GM12801 (cell line): Measurements from ENCODE around the gene CNTNAP5.

Source experiments
- TF ChIP-seq, protein P1 (sequence below): IDR thresholded peaks from one replicate; pipeline ENCODE4 v1.5.1; 2011; ENCODE audit warnings: control low read depth; ENCODE audit not compliant: insufficient read length; ENCODE audit errors: extremely low read depth

CNTNAP5 gene

DNA sequence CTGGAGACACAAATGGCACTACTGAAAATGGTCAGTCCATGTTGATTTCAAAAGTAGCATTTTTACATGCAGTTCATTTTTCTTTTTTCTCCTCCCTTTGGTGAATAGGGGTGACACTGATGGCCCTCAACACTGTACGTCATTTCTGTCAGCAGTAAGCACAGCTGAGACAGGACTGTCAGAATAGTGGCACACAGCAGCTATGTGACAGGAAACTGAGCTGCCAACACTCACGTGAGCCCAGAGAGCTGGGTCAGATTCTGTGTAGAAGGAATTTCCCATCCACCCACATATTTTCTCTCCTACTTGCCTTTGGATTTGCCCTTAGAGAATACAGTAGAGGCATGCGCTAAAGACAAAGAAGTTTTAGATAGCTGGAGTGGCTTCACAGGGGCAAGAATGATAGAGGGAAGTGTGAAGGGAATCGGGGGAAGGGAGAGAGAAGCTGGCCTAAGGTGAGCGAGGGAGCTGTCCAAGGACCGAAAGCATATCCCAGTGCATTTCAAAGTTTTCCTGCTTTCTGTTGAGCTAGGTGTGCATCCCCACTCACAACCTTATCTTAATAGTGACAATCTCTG, 476.6 kb downstream of the CNTNAP5 start:
- TF ChIP-seq, protein P1, sequence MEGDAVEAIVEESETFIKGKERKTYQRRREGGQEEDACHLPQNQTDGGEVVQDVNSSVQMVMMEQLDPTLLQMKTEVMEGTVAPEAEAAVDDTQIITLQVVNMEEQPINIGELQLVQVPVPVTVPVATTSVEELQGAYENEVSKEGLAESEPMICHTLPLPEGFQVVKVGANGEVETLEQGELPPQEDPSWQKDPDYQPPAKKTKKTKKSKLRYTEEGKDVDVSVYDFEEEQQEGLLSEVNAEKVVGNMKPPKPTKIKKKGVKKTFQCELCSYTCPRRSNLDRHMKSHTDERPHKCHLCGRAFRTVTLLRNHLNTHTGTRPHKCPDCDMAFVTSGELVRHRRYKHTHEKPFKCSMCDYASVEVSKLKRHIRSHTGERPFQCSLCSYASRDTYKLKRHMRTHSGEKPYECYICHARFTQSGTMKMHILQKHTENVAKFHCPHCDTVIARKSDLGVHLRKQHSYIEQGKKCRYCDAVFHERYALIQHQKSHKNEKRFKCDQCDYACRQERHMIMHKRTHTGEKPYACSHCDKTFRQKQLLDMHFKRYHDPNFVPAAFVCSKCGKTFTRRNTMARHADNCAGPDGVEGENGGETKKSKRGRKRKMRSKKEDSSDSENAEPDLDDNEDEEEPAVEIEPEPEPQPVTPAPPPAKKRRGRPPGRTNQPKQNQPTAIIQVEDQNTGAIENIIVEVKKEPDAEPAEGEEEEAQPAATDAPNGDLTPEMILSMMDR: no peak

DNA sequence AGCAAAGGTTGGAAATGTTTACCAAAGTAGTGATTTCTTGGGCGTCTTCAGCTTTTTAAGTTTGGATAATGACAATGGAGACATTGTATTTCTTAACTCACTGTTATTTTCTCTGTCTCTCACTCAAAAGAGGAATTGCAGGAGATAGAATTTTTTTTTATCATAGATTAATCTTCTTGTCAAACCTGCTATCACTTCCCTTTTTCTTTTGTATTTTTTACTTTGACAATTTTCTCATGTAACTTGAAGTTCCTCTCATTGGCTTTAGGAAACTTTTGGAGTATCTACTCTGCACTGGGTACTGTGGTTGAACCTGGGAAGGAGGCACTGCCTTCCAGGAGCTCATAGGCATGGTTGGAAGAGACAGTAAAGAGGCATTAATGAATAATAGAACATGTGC, 489.1 kb downstream of the CNTNAP5 start:
- TF ChIP-seq, protein P1: no peak

DNA sequence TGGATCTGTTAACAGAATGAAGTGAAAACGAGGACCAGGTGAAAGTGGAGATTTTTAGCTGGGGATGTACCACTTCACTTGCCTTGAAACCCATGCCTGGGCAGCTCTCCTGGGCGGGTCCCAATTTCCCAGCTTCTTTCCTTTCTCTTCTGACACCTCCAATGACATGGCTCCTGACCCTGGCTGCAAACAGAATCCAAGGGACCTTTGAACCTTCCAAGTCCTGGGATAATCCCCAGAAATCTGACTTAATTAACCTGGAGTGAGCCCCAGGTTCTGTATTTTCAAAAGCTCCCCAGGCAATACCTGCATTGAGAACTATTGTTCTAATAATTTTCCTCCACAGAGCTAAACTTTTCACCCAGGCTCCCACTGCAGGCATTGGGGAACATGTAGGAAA, 495.9 kb downstream of the CNTNAP5 start:
- TF ChIP-seq, protein P1: no peak

DNA sequence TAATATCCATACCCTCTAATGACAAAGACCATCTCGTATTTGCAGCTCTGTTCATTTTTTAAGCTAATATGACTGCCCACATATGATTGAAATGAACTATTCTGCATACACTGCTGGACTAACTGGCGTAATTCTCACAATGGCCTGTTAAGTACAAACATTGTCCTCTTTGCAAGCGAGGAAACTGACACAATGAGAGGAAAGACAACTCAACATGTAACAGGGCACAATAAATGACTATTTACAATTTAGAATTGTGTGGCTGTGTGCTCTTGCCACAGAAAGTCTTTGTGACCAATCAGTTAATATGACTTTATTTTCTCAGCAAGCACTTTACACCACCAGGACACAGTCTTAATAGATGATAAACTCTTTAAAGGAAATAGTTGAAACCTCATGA, 498.0 kb downstream of the CNTNAP5 start:
- TF ChIP-seq, protein P1: no peak

DNA sequence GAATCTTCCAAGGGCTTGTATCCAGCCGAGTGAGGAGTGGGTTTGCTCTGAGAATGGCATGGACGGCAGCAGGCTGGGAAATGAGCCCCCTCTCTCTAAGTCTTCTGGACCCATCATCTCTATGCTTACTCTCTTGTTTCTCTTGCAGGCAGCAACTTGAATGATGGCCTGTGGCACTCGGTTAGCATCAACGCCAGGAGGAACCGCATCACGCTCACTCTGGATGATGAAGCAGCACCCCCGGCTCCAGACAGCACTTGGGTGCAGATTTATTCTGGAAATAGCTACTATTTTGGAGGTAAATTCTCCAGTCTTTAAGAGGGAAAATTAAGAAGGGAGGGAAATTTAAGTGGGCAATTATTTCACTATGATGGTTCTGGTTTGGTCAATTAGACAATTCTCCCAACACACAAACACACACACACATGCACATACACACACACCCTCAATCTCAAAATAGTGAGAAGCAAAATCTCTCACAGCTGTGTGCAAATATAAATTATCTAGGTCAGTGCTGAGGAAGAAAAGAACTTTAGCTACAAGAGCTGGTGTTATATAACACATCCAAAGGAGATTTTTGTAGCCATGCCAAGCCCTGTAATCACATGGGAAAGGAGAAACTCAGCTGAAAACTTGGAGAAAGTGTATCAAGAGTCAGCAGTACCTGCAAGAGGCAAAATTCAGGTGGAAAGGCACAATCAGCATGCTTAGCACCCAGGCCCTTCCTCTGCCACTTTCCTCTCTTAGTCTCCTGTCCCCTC, 499.2 kb downstream of the CNTNAP5 start:
- TF ChIP-seq, protein P1: no peak

DNA sequence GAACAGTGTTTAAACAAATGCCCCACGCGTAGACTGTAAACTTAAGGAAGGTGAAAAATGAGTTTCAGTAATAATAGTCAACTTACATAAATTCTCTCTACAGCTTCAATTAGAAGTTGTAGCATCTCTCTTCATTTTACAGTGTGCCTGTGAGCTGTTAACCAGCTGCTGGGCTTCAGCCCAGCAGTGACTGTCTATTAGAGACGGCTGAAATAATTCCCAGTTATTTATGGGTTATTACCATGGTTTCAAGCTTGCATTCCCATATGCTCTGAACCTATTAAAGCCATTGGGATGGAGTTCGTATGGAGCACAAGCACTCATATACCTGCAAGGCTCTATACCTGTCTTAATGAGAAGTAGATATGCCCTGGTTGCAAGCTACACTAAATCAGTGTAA, 501.1 kb downstream of the CNTNAP5 start:
- TF ChIP-seq, protein P1: no peak

DNA sequence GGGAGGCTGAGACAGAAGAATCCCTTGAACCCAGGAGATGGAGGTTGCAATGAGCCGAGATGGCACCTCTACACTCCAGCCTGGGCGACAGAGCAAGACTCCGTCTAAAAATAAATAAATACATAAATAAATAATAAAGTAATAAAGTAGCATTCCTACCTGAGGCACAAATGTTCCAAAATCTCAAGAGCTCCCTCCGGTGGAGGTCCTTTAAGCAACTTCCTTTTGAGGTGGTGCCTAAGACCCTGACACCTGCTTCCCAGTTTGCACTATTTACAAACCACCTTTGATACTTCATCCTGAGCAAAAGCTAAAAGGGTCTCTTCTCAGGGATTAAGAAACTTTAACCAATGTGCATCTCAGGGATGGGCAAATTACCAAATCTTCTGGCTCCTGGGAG, 505.1 kb downstream of the CNTNAP5 start:
- TF ChIP-seq, protein P1: no peak
